DMS 273 treated with DMSO at 0.1 percent for 48 hours (cell line): ENCODE measurements around the gene ZNF677.
"Not testable (repeated sequence)": the region's sequence is repeated elsewhere in the genome, so short reads cannot be mapped to it uniquely, and the experiment has no call there.

Source experiments
- DNase-seq: peaks from one replicate; lab custom pipeline; 2025; lab: John Stamatoyannopoulos, UW

The ZNF677 gene

DNA sequence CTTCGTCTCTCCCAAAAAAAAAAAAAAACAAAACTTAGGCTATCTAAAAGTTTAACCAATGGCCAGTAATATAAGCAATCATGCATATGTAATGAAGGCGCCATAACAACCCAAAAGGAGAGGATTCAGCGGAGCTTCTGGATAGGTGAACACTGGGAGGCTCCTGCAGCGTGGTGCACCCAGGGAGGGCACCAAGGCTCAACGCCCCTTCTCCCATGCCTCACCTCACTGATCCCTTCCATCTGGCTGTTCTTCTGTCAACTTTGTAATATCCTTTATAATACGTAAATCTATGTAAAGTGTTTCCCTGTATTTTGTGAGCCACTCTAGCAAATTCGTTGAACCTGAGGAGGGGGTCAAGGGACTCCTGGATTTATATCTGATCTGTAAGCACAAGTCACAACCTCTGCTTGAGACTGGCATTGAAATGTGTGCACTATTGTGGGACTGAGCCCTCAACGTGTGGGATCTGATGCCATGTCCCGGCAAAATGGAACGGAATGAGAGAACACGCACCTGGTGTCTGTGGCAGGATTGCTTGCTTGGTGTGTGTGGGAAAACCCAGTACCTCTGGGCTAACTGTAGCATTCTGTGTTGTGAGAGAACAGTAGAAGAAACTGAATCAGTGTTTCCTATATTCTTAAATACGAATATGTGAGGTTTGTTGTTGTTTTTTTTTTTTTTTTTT is 61.0 kb downstream of the ZNF677 start:
- no peak for DNase-seq

DNA sequence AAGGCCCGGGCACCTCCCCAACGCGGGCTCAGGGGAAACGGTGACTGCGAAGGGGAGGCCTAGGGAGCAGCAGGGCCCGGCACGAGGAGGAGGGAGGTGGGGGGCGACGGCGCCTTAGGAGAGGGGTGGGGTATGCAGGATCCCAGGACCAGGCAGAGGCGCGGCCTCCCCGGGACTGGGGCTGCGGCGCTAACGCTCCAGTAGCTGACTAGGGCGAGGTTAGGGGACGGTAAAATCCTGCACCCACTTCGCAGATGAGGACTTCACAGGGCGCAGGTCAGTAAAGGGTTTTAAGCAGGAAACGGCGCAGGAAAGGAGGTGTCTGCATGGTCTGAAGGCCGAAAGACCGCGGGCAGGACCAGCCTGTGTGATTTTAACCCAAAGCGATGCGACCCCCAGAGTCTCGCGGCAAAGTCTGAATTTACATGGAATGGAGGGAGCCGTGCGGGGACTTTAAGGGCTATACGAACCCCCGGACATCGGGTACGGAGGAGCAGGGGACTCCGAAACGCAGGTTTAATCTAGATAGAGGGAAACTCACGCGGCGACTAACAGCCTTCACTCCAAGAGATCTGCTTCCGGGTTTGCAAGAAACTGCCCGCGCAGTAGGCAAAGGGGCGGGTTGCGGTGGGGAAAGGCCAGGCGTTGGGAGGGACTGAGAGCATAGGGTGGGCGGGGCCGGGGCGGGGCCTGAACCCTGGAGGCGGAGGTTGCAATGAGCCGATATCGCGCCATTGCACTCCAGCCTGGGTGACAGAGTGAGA is 61.7 kb downstream of the ZNF677 start, which contains the start of gene ZNF665:
Gene ZNF665 (minus strand): TSS at position 588 of the 764 bp plus-strand sequence. CDS start 10,460 bp downstream, outside the sequence.
- DNase-seq = peak; percentile 76

DNA sequence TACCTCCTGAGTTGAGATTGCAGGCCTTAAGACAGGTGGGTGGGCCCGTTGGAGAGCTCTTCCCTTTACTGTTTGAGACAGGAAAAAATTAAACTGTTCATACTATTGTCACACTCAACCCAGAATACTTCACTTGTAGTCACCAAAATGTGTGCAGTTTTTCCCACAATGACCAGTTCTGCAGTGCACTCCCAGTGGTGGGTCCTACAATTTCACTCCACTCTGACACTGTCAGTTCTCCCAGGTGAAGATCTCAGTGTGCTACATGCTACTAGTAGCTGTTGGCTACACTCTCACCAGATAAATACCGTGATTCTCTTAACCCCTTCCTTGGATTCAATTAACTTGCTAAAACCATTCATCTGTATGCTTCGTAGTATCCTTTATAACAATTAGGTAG is 64.4 kb downstream of the ZNF677 start:
- no peak for DNase-seq

DNA sequence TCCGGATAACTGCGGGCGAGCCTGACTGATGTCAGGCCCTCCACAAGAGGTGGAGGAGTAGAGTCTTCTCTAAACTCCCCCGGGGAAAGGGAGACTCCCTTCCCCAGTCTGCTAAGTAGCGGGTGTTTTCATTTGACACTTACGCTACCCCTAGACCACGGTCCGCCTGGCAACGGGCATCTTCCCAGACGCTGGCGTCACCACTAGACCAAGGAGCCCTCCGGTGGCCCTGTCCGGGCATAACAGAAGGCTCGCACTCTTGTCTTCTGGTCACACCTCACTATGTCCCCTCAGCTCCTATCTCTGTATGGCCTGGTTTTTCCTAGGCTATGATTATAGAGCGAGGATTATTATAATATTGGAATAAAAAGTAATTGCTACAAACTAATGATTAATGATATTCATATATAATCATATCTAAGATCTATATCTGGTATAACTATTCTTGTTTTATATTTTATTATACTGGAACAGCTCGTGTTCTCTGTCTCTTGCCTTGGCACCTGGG is 64.9 kb downstream of the ZNF677 start:
- not testable (repeated sequence) for DNase-seq
